ENCODE data around the gene MPPED2. TPM values are rescaled to one million over a fixed set of nuclear protein-coding genes. Genes with fewer than 3 reads are reported as not detected.

The MPPED2 gene
- total RNA-seq, 4 donors from 2014 or later: 0.51 to 19.5 (median 9.3) TPM

GRCh38 chr11:30489076-30489475, 97.1 kb downstream of the MPPED2 start:
- no peaks in the 10 kb centered on the region for H3K36me3 ChIP-seq
- no peak for DNase-seq
- H3K27ac ChIP-seq: no peak overlapping the region
- H3K4me3 ChIP-seq: no peak overlapping the region
- H3K4me1 ChIP-seq: peaks cover 0 to 8% of the 10 kb centered on the region in 2 donors
- H3K27me3 ChIP-seq: no peaks in the 10 kb centered on the region
- TF ChIP-seq POLR2A (IDR thresholded peaks at IDR 0.05) (no peak), CTCF (IDR thresholded peaks at IDR 0.05) (no peak)
- H3K9me3 ChIP-seq: no peaks in the 10 kb centered on the region
- intact Hi-C loops (cut with DNase I; ENCODE audit: low total_unique reads): no loop called here

GRCh38 chr11:30488304-30488998, 97.7 kb downstream of the MPPED2 start:
- Histone ChIP-seq H3K36me3 (no peaks in the 10 kb centered on the region), H3K27me3 (no peaks in the 10 kb centered on the region), H3K9me3 (no peaks in the 10 kb centered on the region), H3K4me1 (peaks cover 0 to 8% of the 10 kb centered on the region in 2 donors), H3K4me3 (no peak overlapping the region), H3K27ac (peak overlapping the region in 1 of 2 donors; percentile 28)
- no peak for DNase-seq
- TF ChIP-seq CTCF (IDR thresholded peaks at IDR 0.05) (no peak), POLR2A (IDR thresholded peaks at IDR 0.05) (no peak)
- intact Hi-C loops (cut with DNase I; ENCODE audit: low total_unique reads): no loop called here

GRCh38 chr11:30487200-30487898, 98.8 kb downstream of the MPPED2 start:
- intact Hi-C loops (cut with DNase I; ENCODE audit: low total_unique reads): no loop called here
- TF ChIP-seq POLR2A (IDR thresholded peaks at IDR 0.05) (no peak), CTCF (IDR thresholded peaks at IDR 0.05) (no peak)
- Histone ChIP-seq H3K9me3 (no peaks in the 10 kb centered on the region), H3K4me1 (peaks cover 0 to 8% of the 10 kb centered on the region in 2 donors), H3K27ac (peak overlapping the region in 1 of 2 donors; percentile 28), H3K27me3 (no peaks in the 10 kb centered on the region), H3K36me3 (no peaks in the 10 kb centered on the region), H3K4me3 (no peak overlapping the region)
- no peak for DNase-seq

- Histone ChIP-seq H3K4me3 (no peak overlapping the region), H3K36me3 (no peaks in the 10 kb centered on the region), H3K27ac (no peak overlapping the region), H3K4me1 (peaks cover 0 to 8% of the 10 kb centered on the region in 2 donors), H3K9me3 (no peaks in the 10 kb centered on the region), H3K27me3 (no peaks in the 10 kb centered on the region)
- TF ChIP-seq CTCF (IDR thresholded peaks at IDR 0.05): no peak
- no peak for TF ChIP-seq POLR2A (IDR thresholded peaks at IDR 0.05)
- intact Hi-C loops (cut with DNase I; ENCODE audit: low total_unique reads): no loop called here
- DNase-seq: no peak
Measured at GRCh38 chr11:30485756-30486155, 100.4 kb downstream of the MPPED2 start.

GRCh38 chr11:30485222-30485621, 100.9 kb downstream of the MPPED2 start:
- Histone ChIP-seq H3K4me3 (no peak overlapping the region), H3K27me3 (no peaks in the 10 kb centered on the region), H3K36me3 (no peaks in the 10 kb centered on the region), H3K9me3 (no peaks in the 10 kb centered on the region), H3K4me1 (peaks cover 0 to 8% of the 10 kb centered on the region in 2 donors), H3K27ac (no peak overlapping the region)
- intact Hi-C loops (cut with DNase I; ENCODE audit: low total_unique reads): no loop called here
- no peak for TF ChIP-seq CTCF (IDR thresholded peaks at IDR 0.05)
- TF ChIP-seq POLR2A (IDR thresholded peaks at IDR 0.05): no peak
- DNase-seq: no peak
